SH-SY5Y (cell line): ENCODE results near the gene FAM83D.

Experiments
- GATA2 ChIP-seq: IDR thresholded peaks from 2 replicates; pipeline ENCODE4 v1.6.1; 2011; ENCODE audit warnings: mild to moderate bottlenecking, low read depth, low read length
- GATA3 ChIP-seq: IDR thresholded peaks from 2 replicates; pipeline ENCODE4 v1.6.1; 2011; ENCODE audit warnings: low read depth, mild to moderate bottlenecking, low read length, moderate library complexity

DNA sequence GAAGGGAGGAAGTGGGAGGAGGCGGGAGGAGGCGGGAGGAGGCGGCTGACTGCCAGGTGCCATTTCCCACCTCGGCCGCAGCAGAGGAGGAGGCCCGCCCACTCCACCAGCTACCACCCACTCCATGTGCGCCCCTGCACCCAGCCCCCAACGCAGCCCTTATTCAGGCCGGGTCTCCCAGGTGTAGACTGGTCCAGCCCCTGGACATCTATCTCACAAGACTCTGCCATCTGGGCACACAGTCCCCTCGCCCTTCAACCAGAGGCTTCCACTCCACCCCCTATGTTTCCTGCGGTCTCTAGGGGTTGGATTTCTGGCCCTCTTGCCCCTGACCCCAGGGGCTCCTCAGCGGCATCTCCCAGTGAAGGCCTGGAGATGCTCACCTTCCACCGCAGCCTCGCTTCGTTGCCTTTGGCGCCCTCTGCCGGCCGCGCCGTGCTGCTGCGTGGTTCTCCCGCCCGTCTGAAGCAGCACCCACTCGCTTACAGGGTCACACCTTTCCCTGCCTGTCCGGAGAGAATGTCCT, 32.6 kb upstream of the FAM83D start:
- no peak for TF ChIP-seq GATA2
- TF ChIP-seq GATA3: no peak
